Progenitor cell of endocrine pancreas (in vitro differentiated cells): ENCODE measurements around the gene GGNBP2. TPM values are rescaled to one million over a fixed set of nuclear protein-coding genes. Genes with fewer than 3 reads are reported as not detected.

Experiments
- DNase-seq: peaks from one replicate; pipeline ENCODE4 v3.0.0; 2021; ENCODE audit warnings: low spot score; ENCODE audit not compliant: unreplicated experiment
- H3K27ac Mint-ChIP-seq: 2 replicates; pipeline ENCODE4 v1.8.0; 2021; ENCODE audit warnings: mild to moderate bottlenecking, moderate library complexity, mixed read lengths
- H3K27me3 Mint-ChIP-seq: 2 replicates; pipeline ENCODE4 v1.8.0; 2021; ENCODE audit warnings: mixed read lengths
- H3K36me3 Mint-ChIP-seq: 2 replicates; pipeline ENCODE4 v1.8.0; 2022; ENCODE audit warnings: mixed read lengths; ENCODE audit not compliant: insufficient read depth
- H3K4me1 Mint-ChIP-seq: 2 replicates; pipeline ENCODE4 v1.8.0; 2021; ENCODE audit warnings: low read depth, mixed read lengths
- H3K4me3 Mint-ChIP-seq: 2 replicates; pipeline ENCODE4 v1.8.0; 2021; ENCODE audit warnings: low read depth, mild to moderate bottlenecking, moderate library complexity, mixed read lengths
- H3K9me3 Mint-ChIP-seq: 2 replicates; pipeline ENCODE4 v1.8.0; 2021; ENCODE audit warnings: low read depth, mixed read lengths
- CTCF ChIP-seq: fragments of 200-600 bp; sonication (generic); IDR thresholded peaks from one replicate; pipeline ENCODE4 v1.5.0; 2021; ENCODE audit warnings: antibody characterized with exemption, mild to moderate bottlenecking; ENCODE audit not compliant: unreplicated experiment
- long read RNA-seq: library from polyadenylated mRNA; unstranded; transcript quantifications from one replicate; pipeline ENCODE4 v2.0.0, GENCODE V29; 2020
- total RNA-seq: library from RNA; stranded (reverse); gene quantifications from 2 replicates; pipeline ENCODE4 v1.2.1, GENCODE V29; 2021

The GGNBP2 gene
- 74.2 and 75.3 TPM in 2 replicates for total RNA-seq
- long read RNA-seq, partial matches to known transcripts = 19 of 26 reads
- long read RNA-seq, other reads (novel, unspliced or antisense) = 5 of 26 reads

- H3K27ac Mint-ChIP-seq = peak within 1 kb of the TSS; percentile 100
- TF ChIP-seq CTCF = no peak
- peaks cover 19% of the 10 kb centered on the region for H3K4me1 Mint-ChIP-seq
- H3K4me3 Mint-ChIP-seq = peak within 1 kb of the TSS; percentile 97
- no peaks in the 10 kb centered on the region for H3K9me3 Mint-ChIP-seq
- peaks cover 2% of the 10 kb centered on the region for H3K36me3 Mint-ChIP-seq
- peak; percentile 83 for DNase-seq
- H3K27me3 Mint-ChIP-seq = no peaks in the 10 kb centered on the region
Observed at GRCh38 chr17:36544307-36545076, at the start of gene GGNBP2. Gene GGNBP2 (plus strand): TSS chr17:36544919. CDS start chr17:36545725, 806 bp downstream.

- peaks cover 21% of the 10 kb centered on the region for H3K36me3 Mint-ChIP-seq
- no peak overlapping the region for H3K4me3 Mint-ChIP-seq
- peak overlapping the region; percentile 29 for H3K27ac Mint-ChIP-seq
- no peak for TF ChIP-seq CTCF
- H3K27me3 Mint-ChIP-seq = no peaks in the 10 kb centered on the region
- peaks cover 3% of the 10 kb centered on the region for H3K4me1 Mint-ChIP-seq
- DNase-seq = no peak
- peaks cover 2% of the 10 kb centered on the region for H3K9me3 Mint-ChIP-seq
Observed at GRCh38 chr17:36495076-36495578, 49.6 kb upstream of the GGNBP2 start.

- H3K36me3 Mint-ChIP-seq = peaks cover 15% of the 10 kb centered on the region
- no peak for DNase-seq
- no peak for TF ChIP-seq CTCF
- no peak overlapping the region for H3K4me3 Mint-ChIP-seq
- no peaks in the 10 kb centered on the region for H3K9me3 Mint-ChIP-seq
- H3K27ac Mint-ChIP-seq = no peak overlapping the region
- H3K27me3 Mint-ChIP-seq = no peaks in the 10 kb centered on the region
- H3K4me1 Mint-ChIP-seq = peaks cover 3% of the 10 kb centered on the region
Observed at GRCh38 chr17:36496018-36496789, 48.5 kb upstream of the GGNBP2 start.

GRCh38 chr17:36498155-36498554 lies 46.6 kb upstream of the GGNBP2 start:
- Mint-ChIP-seq H3K27me3 (no peaks in the 10 kb centered on the region), H3K4me1 (peaks cover 3% of the 10 kb centered on the region), H3K9me3 (no peaks in the 10 kb centered on the region), H3K4me3 (no peak overlapping the region), H3K27ac (no peak overlapping the region), H3K36me3 (peaks cover 11% of the 10 kb centered on the region)
- TF ChIP-seq CTCF = no peak
- no peak for DNase-seq

GRCh38 chr17:36498560-36499300 lies 46.0 kb upstream of the GGNBP2 start:
- Mint-ChIP-seq H3K36me3 (peaks cover 11% of the 10 kb centered on the region), H3K27ac (no peak overlapping the region), H3K4me1 (peaks cover 3% of the 10 kb centered on the region), H3K4me3 (no peak overlapping the region), H3K9me3 (no peaks in the 10 kb centered on the region), H3K27me3 (no peaks in the 10 kb centered on the region)
- DNase-seq = no peak
- no peak for TF ChIP-seq CTCF
